Activated naive CD4-positive, alpha-beta T cell treated with anti-CD3 and anti-CD28 coated beads, Interleukin-2, amount 10 ng/mL, durations not matched to agents 7 days and 5 days (primary cell): ENCODE data around the gene IGLL5.

Experiments
- CTCF ChIA-PET: fragments of 350-600 bp; sonication (Branson Sonifier 250); formaldehyde crosslinking; loops from one replicate; lab custom pipeline; 2021; ENCODE audit warnings: antibody characterized with exemption; lab: Charles Lee
- DNase-seq: peaks from one replicate; pipeline ENCODE4 v3.0.0-alpha.2; 2020
- H3K27ac Mint-ChIP-seq: one replicate; pipeline ENCODE4 v1.8.0; 2021; ENCODE audit warnings: mild to moderate bottlenecking, moderate library complexity, mixed read lengths
- H3K27me3 Mint-ChIP-seq: one replicate; pipeline ENCODE4 v1.8.0; 2021; ENCODE audit warnings: mild to moderate bottlenecking, mixed read lengths
- H3K36me3 Mint-ChIP-seq: one replicate; pipeline ENCODE4 v1.8.0; 2021; ENCODE audit warnings: mixed read lengths
- H3K4me1 Mint-ChIP-seq: one replicate; pipeline ENCODE4 v1.8.0; 2021; ENCODE audit warnings: mixed read lengths
- H3K4me3 Mint-ChIP-seq: one replicate; pipeline ENCODE4 v1.8.0; 2021; ENCODE audit warnings: mild to moderate bottlenecking, moderate library complexity, mixed read lengths
- H3K9me3 Mint-ChIP-seq: one replicate; pipeline ENCODE4 v1.8.0; 2021; ENCODE audit warnings: mixed read lengths

The IGLL5 gene

GRCh38 chr22:22870577-22871404, 16.8 kb upstream of the IGLL5 start:
- DNase-seq = no peak
- peaks cover 77% of the 10 kb centered on the region for H3K27me3 Mint-ChIP-seq
- no peaks in the 10 kb centered on the region for H3K36me3 Mint-ChIP-seq
- CTCF ChIA-PET = interaction anchor here (0.8 to 2.5 kb wide), 9 partner anchors 13 to 86 kb away, joined by 3 to 13 read pairs (median 4); no protein-coding TSS in a partner anchor
- H3K4me3 Mint-ChIP-seq = no peak overlapping the region
- H3K9me3 Mint-ChIP-seq = peaks cover 6% of the 10 kb centered on the region
- no peak overlapping the region for H3K27ac Mint-ChIP-seq
- H3K4me1 Mint-ChIP-seq = peaks cover 11% of the 10 kb centered on the region

GRCh38 chr22:22871536-22872278, 15.9 kb upstream of the IGLL5 start:
- no peaks in the 10 kb centered on the region for H3K36me3 Mint-ChIP-seq
- H3K9me3 Mint-ChIP-seq = peaks cover 6% of the 10 kb centered on the region
- DNase-seq = no peak
- H3K4me3 Mint-ChIP-seq = no peak overlapping the region
- CTCF ChIA-PET = interaction anchor here (0.8 to 2.5 kb wide), 8 partner anchors 12 to 85 kb away, joined by 3 to 13 read pairs (median 4); no protein-coding TSS in a partner anchor
- peaks cover 2% of the 10 kb centered on the region for H3K4me1 Mint-ChIP-seq
- H3K27me3 Mint-ChIP-seq = peaks cover 74% of the 10 kb centered on the region
- no peak overlapping the region for H3K27ac Mint-ChIP-seq

- Mint-ChIP-seq H3K4me1 (no peaks in the 10 kb centered on the region), H3K9me3 (peaks cover 6% of the 10 kb centered on the region), H3K4me3 (no peak overlapping the region), H3K27ac (no peak overlapping the region), H3K36me3 (no peaks in the 10 kb centered on the region), H3K27me3 (peaks cover 69% of the 10 kb centered on the region)
- CTCF ChIA-PET = interaction anchor here (0.7 to 4.1 kb wide), 6 partner anchors 15 to 117 kb away, joined by 3 to 19 read pairs (median 4); no protein-coding TSS in a partner anchor
- no peak for DNase-seq
These were observed 14.6 kb upstream of the IGLL5 start for GRCh38 chr22:22872722-22873708.

- Mint-ChIP-seq H3K27me3 (peaks cover 69% of the 10 kb centered on the region), H3K9me3 (peaks cover 6% of the 10 kb centered on the region), H3K27ac (no peak overlapping the region), H3K4me1 (no peaks in the 10 kb centered on the region), H3K36me3 (no peaks in the 10 kb centered on the region), H3K4me3 (no peak overlapping the region)
- peak; percentile 85 for DNase-seq
- CTCF ChIA-PET = interaction anchor here (0.7 to 9.1 kb wide), 15 partner anchors 8 to 110 kb away, joined by 3 to 191 read pairs (median 6); no protein-coding TSS in a partner anchor
These were observed 9.9 kb upstream of the IGLL5 start for GRCh38 chr22:22877523-22878210.

GRCh38 chr22:22878211-22878570, 9.4 kb upstream of the IGLL5 start:
- Mint-ChIP-seq H3K4me1 (no peaks in the 10 kb centered on the region), H3K36me3 (no peaks in the 10 kb centered on the region), H3K27ac (no peak overlapping the region), H3K4me3 (no peak overlapping the region), H3K27me3 (peaks cover 69% of the 10 kb centered on the region), H3K9me3 (peaks cover 6% of the 10 kb centered on the region)
- no peak for DNase-seq
- CTCF ChIA-PET = interaction anchor here (1.1 to 9.1 kb wide), 8 partner anchors 12 to 108 kb away, joined by 3 to 191 read pairs (median 6); no protein-coding TSS in a partner anchor

GRCh38 chr22:22878801-22879674, 8.6 kb upstream of the IGLL5 start:
- H3K4me3 Mint-ChIP-seq = no peak overlapping the region

GRCh38 chr22:22879675-22880155, 7.9 kb upstream of the IGLL5 start:
- Mint-ChIP-seq H3K27me3 (peaks cover 74% of the 10 kb centered on the region), H3K27ac (no peak overlapping the region)
- CTCF ChIA-PET = interaction anchor here (0.8 to 9.1 kb wide), 7 partner anchors 26 to 126 kb away, joined by 3 to 191 read pairs (median 4); no protein-coding TSS in a partner anchor

More at GRCh38 chr22:22878801-22879674, 8.6 kb upstream of the IGLL5 start:
- peaks cover 3% of the 10 kb centered on the region for H3K4me1 Mint-ChIP-seq
- no peaks in the 10 kb centered on the region for H3K36me3 Mint-ChIP-seq
- CTCF ChIA-PET = interaction anchor here (0.9 to 9.1 kb wide), 8 partner anchors 13 to 109 kb away, joined by 3 to 191 read pairs (median 6); no protein-coding TSS in a partner anchor
- peaks cover 2% of the 10 kb centered on the region for H3K9me3 Mint-ChIP-seq
- DNase-seq = no peak
- no peak overlapping the region for H3K27ac Mint-ChIP-seq
- H3K27me3 Mint-ChIP-seq = peaks cover 70% of the 10 kb centered on the region

GRCh38 chr22:22880645-22881044, 7.0 kb upstream of the IGLL5 start:
- H3K9me3 Mint-ChIP-seq = no peaks in the 10 kb centered on the region
- H3K27ac Mint-ChIP-seq = no peak overlapping the region
- CTCF ChIA-PET = interaction anchor here (0.8 to 9.1 kb wide), 8 partner anchors 27 to 127 kb away, joined by 3 to 191 read pairs (median 5); no protein-coding TSS in a partner anchor
- peaks cover 17% of the 10 kb centered on the region for H3K4me1 Mint-ChIP-seq
- no peak for DNase-seq
- H3K4me3 Mint-ChIP-seq = no peak overlapping the region
- H3K36me3 Mint-ChIP-seq = no peaks in the 10 kb centered on the region
- H3K27me3 Mint-ChIP-seq = peaks cover 80% of the 10 kb centered on the region

More at GRCh38 chr22:22879675-22880155, 7.9 kb upstream of the IGLL5 start:
- no peaks in the 10 kb centered on the region for H3K36me3 Mint-ChIP-seq
- H3K4me3 Mint-ChIP-seq = no peak overlapping the region
- H3K4me1 Mint-ChIP-seq = peaks cover 9% of the 10 kb centered on the region
- DNase-seq = no peak
- H3K9me3 Mint-ChIP-seq = peaks cover under 1% of the 10 kb centered on the region

GRCh38 chr22:22881116-22882000, 6.3 kb upstream of the IGLL5 start:
- Mint-ChIP-seq H3K27me3 (peaks cover 82% of the 10 kb centered on the region), H3K4me1 (peaks cover 18% of the 10 kb centered on the region), H3K27ac (no peak overlapping the region), H3K9me3 (no peaks in the 10 kb centered on the region), H3K36me3 (no peaks in the 10 kb centered on the region), H3K4me3 (no peak overlapping the region)
- no peak for DNase-seq
- CTCF ChIA-PET = interaction anchor here (0.7 to 9.1 kb wide), 10 partner anchors 28 to 128 kb away, joined by 3 to 191 read pairs (median 5); no protein-coding TSS in a partner anchor

- no peak for DNase-seq
- Mint-ChIP-seq H3K4me1 (peaks cover 18% of the 10 kb centered on the region), H3K9me3 (no peaks in the 10 kb centered on the region), H3K36me3 (no peaks in the 10 kb centered on the region), H3K27ac (no peak overlapping the region), H3K4me3 (no peak overlapping the region), H3K27me3 (peaks cover 90% of the 10 kb centered on the region)
- CTCF ChIA-PET = interaction anchor here (0.7 to 9.1 kb wide), 9 partner anchors 29 to 129 kb away, joined by 3 to 191 read pairs (median 61); no protein-coding TSS in a partner anchor
These were observed 5.4 kb upstream of the IGLL5 start for GRCh38 chr22:22882033-22882717.
